DMS53 (cell line): ENCODE measurements around the gene CLN6.
"Not testable (repeated sequence)": the region's sequence is repeated elsewhere in the genome, so short reads cannot be mapped to it uniquely, and the experiment has no call there.

Experiments used
- DNase-seq: peaks from one replicate; lab custom pipeline; 2025; lab: John Stamatoyannopoulos, UW

The CLN6 gene

DNA sequence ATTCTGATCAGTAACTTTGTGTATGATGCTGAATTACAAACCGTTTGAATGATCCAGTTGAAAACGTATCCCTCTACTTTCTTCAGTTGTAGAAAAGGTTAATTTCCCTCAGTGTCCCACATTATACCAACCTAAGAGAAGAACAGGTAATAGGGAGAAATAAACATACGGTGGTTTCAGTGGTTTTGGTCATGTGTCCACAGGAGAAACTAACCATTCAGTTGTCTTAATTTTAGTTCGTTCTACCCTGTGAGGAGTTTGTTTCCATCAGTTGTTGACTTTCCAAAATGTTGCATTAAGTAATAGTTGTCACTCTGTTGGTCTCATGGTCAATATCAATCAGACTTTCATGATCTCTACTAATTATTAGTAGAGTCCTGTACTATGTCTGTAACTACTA is 39.5 kb downstream of the CLN6 start:
- DNase-seq = no peak

DNA sequence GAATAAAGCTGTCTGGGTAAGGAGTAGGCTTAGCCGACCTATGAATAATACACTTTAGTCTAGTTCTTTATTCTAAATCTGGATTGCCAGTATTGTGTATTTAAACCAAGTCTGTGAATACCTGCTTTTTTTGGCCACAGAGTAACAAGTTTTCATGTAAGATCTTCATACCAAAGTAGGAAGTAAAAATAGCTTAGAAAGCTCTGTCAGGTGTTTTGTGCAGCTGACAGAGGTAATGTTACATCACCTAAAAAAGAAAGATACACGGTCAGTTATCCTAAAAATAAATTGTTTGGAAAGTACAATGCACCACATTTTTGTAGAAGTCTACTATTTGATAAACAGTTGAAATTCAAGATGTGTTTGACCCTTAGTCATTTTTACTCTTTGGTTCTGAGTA is 40.9 kb downstream of the CLN6 start:
- DNase-seq = no peak

DNA sequence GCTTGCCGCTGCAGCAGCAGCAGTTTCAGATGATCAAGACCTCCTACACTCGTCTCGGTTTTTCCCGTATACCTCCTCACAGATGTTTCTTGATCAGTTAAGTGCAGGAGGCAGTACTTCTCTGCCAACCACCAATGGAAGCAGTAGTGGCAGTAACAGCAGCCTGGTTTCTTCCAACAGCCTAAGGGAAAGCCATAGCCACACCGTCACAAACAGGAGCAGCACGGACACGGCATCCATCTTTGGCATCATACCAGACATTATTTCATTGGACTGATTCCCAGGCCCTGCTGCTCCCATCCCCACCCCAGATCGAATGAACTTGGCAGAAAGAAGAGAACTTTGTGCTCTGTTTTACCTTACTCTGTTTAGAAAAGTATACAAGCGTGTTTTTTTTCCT is 42.0 kb downstream of the CLN6 start:
- no peak for DNase-seq

DNA sequence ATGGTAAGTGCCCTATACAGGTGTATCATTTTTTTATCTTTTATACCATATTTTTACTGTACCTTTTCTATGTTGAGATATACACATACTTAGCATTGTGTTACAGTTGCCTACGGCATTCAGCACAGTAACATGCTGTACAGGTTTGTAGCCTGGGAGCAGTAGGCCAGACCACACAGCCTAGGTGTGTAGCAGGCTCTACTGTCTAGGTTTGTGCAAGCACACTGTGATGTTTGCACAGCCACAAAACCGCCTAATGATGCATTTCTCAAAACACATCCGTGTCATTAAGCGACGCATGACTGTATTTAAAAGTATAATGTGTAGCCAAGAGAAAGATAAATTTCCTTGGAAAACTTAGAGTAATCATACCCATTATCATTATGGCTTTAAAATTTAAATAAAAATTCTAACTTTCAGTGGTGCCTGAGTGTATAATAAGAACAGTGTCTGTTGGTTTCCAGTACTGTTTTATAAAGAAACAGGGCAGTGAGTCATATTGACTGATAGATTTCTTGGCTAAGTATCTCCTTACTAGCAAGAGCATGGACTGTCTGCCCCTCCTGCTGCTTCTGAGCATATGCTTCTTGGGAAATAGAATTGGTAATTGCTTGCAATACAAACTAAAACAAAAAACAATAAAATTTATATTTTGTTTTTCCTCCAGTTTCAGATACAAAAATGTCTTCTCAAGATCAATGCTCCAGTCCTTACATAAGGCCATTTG is 42.7 kb downstream of the CLN6 start:
- DNase-seq = no peak

DNA sequence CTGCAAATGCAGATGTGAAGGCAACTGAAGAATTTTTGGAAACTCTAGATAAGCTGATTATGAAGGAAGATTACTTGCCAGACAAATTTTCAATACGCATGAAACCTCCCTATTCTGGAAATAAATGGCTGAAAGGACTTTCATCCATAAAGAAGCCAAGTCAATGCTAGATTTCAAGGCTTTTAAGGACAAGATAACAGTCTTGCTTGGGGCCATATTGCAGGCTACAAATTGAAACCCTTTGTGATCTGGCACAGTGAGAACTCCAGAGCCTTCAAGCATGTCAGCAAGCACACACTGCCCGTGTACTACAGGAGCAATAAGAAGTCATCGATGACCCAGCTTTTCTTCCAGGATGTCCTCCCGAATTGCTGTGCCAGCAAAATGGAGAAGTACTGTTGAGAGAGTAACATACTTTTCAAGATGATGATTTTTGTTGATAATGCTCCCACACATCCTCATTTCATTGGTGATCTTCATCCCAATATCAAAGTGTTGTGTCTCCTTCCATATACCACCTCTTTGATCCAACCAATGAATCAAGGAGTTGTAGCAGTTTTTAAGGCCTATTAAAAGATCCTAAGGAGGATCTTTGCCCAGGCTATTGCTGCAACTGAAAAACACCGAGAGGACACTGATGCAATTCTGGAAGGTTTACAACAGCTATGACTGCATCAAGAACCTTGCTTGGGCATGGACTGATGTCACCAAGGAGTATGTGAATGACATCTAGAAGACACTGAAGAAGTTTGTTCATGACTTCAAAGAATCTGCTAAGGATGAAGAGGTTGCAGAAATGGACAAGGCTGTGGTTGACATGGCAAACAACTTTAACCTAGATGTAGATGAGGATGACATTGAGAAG is 44.7 kb downstream of the CLN6 start:
- no peak for DNase-seq

DNA sequence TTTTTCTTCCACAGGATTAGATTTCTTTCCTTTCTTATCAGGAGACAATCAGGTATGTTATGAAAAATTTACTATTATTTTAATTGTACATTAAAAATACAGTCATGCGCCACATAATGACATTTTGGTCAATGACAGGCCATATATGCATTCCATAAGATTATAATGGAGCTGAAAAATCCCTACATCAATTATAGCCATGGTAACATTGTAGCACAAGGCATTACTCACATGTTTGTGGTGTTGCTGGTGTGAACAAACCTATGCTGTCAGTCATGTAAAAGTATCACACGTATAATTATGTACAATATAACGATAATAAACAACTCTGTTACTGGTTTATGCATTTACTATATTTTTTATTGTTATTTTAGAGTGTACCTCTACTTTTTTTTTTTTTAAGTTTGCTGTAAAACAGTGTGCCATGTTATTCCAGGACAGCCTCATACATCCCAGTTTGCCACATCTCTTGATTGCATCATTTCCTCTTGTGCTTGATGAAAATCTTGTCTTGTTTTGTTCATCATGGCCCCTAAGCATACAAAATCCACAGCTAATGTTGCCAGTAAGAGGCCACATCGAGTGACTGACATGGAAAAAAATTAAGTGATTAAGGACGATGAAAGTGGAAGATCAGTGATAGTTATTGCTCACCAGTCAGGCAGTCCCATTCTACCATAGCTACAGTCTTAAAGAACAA is 45.8 kb downstream of the CLN6 start:
- DNase-seq = no peak

DNA sequence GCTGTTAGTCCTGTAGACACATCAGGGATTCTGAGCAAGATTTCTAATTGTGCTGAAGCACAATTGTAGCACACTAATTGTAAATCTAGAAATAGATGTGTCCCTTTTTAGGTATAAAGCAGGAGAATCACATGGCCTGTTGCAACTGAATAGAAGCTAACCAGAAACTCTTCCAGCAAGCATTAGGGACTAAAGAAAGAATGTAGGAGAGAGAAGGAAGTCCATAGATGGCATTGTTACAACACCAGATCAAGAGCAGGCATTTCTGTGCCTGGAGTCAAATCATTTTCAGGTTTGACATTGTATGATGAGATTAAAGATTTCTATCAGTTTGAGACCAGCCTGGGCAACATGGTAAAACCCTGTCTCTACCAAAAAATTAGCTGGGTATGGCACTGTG is 51.8 kb downstream of the CLN6 start:
- no peak for DNase-seq

DNA sequence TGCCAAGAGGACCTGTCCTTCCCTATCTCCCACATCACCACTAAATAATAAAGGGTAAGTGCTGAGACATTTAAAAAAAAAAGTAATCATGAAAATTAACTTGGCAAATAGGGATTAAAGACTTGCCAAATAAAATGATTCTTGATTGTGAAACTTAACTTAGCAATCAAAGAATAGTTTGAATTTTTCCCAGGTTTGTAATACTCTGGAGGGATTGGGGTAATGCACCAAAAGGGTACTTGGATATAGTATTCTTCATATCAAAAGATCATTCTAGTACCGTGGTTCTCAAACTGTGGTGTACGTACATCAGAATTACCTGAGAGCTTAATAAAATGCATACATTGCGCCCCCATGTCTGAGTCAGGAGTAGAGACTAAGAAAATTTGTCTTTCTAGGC is 52.9 kb downstream of the CLN6 start:
- DNase-seq = no peak

DNA sequence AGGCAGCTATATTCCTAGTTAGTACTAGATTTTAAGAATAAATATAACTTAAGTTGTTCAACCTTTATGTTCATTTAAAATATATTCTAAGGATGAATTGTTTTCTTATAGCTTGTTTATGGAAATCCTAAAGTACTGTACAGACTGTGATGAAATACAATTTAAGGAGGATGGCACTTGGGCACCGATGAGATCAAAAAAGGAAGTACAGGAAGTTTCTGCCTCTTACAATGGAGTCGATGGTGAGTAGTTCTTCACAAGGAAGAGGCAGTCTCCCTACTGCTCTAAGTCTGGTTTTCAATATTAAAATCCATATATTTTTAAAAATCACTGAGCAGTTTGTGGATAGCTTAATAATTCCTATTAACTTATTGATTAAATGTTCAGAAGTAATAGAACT is 54.0 kb downstream of the CLN6 start:
- DNase-seq = no peak

DNA sequence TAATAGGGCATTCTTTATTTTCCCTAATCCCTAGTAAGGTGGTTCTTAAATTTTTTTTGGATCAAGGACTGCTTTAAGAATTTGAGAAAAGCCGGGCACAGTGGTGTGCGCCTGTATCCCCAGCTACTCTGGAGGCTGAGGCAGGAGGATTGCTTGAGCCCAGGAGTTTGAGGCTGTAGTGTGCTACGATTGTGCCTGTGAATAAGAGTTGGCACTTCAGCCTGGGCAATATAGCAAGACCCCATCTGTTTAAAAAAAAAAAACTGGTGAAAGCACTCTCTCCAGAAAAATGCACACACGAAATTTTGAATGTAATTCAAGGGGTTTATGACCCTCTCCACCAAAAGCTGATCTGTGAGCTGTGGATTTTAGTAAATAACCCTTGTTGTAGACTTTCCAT is 56.4 kb downstream of the CLN6 start:
- no peak for DNase-seq

DNA sequence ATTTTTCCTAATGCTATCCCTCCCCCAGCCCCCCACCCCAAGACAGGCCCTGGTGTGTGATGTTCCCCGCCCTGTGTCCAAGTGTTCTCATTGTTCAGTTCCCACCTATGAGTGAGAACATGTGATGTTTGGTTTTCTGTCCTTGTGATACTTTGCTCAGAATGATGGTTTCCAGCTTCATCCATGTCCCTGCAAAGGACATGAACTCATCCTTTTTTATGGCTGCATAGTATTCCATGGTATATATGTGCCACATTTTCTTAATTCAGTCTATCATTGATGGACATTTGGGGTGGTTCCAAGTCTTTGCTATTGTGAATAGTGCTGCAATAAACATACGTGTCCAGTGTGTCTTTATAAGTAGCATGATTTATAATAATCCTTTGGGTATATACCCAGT is 57.5 kb downstream of the CLN6 start:
- not testable (repeated sequence) for DNase-seq

DNA sequence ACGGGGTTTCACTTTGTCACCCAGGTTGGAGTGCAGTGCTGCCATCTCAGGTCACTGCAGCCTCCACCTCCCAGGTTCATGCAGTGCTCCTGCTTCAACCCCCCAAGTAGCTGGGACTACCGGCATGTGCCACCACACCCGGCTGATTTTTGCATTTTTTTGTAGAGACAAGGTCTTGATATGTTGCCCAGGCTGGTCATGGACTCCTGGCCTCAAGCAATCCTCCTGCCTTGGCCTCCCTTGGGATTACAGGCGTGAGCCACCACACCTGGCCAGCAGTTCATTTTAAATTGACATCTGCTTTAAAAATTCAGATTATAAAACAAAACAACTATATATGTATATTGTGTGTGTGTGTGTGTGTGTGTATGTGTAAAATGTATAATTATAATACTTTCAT is 62.7 kb downstream of the CLN6 start:
- no peak for DNase-seq

DNA sequence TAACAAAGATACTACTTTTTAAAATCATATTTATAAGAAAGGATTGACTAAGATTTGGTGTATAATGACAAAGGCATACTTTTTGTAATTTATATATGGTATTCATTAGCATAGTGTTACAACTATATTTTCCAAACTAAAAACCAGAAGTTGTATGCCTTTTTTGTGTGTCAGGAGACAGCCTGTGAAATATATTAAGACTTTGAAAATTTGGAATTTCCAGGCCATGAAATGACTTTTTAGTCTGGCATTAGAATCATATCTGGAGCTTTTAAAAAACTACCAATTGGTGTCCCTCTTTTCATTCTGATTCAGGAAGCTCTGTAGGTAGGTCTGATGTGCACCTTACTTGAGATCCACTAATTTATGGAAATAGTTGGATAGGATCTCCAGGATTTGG is 66.3 kb downstream of the CLN6 start:
- no peak for DNase-seq

DNA sequence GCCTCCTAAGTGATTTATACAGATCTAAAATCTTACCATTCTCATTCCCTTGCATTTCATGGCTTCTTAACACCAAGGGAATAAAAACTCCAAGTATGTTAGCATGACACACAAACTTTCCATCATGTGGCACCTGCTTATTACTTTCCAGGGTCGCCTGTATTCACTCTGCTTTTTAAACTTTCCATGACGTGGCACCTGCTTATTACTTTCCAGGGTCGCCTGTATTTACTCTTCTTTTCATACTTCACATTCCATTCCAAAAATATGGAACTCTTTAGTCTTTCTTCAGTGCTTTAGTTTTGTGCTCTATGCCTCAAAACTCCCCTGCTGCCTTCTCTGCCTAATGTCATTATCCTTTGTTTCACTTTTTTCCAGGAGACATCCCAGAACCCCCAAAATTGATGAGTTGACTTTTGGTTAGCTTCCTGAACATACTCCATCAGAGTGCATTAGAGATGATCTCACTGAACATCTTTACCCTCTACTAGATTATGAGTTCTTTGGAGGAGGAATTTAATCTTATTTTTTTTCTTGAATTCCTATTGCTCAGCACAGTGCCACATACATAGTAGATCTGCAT is 71.4 kb downstream of the CLN6 start:
- no peak for DNase-seq

DNA sequence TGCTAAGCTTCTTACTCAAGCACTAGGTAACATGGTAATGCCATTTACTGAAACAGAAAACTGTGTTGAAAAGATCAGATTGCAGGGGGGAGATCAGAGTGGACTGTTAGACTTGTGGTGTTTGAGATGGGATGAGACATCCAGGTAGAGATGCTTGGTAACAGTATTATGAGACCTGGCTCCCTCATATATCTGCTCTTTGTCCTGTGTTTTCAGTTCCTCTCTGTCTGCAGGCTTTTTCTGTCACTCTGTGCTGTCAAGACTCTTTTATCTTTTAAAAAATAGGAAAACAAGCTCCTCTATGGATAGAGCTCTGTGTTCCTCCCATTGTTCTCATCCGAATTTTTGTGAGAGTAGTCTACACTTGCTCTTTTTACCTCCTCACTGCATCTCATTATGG is 72.5 kb downstream of the CLN6 start:
- no peak for DNase-seq
